GM13977 (cell line): ENCODE data around the gene CYTH2.

Experiments
- DNase-seq: peaks from one replicate; pipeline ENCODE4 v3.0.0; 2012; ENCODE audit warnings: low spot score
- in situ Hi-C: fragments of 300-500 bp; cut with MboI; formaldehyde crosslinking; loops from one replicate; pipeline ENCODE4 v1.12.0; 2022; ENCODE audit warnings: low sequenced_read_pairs, low pct_unique_long_range_greater_than_20kb, mixed read lengths, inconsistent platforms; ENCODE audit not compliant: unreplicated experiment
- TF ChIP-seq, protein P1 (sequence below): IDR thresholded peaks from 2 replicates; pipeline ENCODE4 v1.5.1; 2012; ENCODE audit warnings: mild to moderate bottlenecking, control low read depth; ENCODE audit not compliant: insufficient read depth; ENCODE audit errors: extremely low read depth, missing control alignments

The CYTH2 gene

GRCh38 chr19:48507911-48508439 lies 38.8 kb downstream of the CYTH2 start:
- TF ChIP-seq, protein P1, sequence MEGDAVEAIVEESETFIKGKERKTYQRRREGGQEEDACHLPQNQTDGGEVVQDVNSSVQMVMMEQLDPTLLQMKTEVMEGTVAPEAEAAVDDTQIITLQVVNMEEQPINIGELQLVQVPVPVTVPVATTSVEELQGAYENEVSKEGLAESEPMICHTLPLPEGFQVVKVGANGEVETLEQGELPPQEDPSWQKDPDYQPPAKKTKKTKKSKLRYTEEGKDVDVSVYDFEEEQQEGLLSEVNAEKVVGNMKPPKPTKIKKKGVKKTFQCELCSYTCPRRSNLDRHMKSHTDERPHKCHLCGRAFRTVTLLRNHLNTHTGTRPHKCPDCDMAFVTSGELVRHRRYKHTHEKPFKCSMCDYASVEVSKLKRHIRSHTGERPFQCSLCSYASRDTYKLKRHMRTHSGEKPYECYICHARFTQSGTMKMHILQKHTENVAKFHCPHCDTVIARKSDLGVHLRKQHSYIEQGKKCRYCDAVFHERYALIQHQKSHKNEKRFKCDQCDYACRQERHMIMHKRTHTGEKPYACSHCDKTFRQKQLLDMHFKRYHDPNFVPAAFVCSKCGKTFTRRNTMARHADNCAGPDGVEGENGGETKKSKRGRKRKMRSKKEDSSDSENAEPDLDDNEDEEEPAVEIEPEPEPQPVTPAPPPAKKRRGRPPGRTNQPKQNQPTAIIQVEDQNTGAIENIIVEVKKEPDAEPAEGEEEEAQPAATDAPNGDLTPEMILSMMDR = no peak
- no peak for DNase-seq
- in situ Hi-C loops = loop anchor here (5.0 kb wide), 1 partner anchor 79 kb away; no protein-coding TSS in a partner anchor

DNA sequence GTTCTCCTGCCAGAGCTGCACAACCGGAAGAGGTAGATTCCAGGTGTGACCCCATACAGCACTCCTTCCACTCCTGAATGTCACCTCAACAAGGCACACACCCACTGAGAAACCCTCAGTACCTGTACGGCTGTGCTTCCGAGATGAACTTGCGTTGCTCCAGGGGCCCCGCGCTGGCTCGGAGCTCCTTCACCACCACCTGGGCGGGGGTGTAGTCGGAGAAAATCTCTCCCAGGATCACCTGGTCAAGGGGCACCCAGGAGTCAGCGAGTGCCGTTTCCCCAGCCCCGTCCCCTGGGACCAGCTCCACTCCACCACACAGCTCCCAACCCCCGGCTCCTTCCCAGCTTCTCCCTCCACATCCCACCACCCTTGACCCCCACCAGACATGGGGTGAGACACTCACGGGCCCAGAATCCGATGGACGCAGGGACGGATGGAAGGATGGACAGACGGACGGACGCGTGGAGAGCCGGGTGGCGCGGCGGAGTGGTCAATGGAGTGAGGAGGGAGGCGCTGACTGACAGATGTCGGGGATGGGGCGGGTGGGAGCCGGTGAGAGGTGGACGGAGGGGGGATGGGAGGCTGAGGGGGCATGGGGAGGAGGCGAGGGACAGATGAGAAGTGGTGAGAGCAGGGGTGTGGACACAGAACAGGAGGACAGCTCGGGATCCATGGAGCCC lies 39.7 kb downstream of the CYTH2 start:
- in situ Hi-C loops = loop anchor here (5.0 kb wide), 1 partner anchor 78 kb away; no protein-coding TSS in a partner anchor
- DNase-seq = no peak
- TF ChIP-seq, protein P1 = no peak

GRCh38 chr19:48509467-48510194 lies 40.5 kb downstream of the CYTH2 start:
- in situ Hi-C loops = loop anchor here (5.0 kb wide), 1 partner anchor 78 kb away; no protein-coding TSS in a partner anchor
- TF ChIP-seq, protein P1 = no peak
- DNase-seq = peak; percentile 33

DNA sequence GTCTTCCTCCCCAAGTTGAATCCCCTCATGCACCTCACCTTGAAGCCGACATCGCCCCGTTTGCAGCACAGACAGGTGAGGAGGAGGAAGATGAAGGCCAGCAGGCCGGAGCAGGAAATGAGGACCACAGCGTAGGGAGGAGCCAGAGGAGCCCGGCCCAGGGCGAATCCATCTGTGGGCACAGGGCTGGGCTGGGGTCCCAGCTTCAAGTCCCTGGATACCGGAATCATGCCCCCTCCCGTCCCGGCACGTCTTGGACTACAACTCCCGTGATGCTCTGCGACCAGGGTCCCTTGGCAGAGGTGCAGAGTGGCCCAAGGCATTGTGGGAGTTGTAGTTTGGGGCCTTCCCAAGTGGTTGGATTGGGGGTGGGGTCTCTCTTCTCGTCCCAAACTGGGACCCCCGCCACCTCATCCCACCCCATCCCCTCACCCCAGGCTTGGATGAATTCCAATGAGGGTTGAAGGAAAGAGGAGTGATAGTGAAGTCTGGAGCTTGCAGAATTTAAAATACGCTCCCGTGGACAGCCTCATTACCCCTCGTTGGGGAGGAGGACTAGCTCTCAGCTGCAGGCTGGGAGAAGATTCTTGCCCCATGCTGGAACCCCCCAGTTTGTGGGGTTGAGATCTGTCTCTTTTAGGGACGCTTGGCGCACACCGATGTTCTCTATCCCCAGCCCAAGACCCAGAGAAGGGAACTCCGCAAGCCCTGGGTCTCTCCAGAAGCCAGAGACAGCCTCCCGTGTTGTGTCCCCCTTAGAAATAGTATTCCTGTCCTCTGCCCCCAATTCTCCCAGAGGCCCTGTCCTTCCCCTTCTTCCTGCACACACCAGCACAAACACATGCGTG lies 41.5 kb downstream of the CYTH2 start:
- DNase-seq = peak; percentile 78
- TF ChIP-seq, protein P1 = no peak
- in situ Hi-C loops = no loop called here

DNA sequence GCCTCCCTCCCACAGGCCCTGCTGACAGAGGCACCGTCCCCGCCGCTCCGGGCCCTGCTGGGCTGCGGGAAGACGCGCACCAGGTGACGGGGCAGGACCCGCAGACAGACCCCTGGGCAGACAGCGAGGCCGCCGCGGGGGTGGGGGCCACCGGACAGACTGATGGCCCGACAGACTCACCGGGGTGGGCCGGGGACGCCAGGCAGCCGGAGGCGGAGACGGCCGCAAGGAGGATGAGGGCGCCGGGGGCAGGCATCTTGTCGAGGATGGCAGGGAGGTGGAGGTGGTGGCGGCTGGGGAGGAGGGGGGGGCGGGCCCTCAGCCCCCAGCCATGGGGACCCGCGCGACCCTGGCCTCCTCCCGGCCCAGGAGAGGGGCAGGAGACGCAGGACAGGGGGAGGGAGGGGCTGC lies 42.2 kb downstream of the CYTH2 start:
- in situ Hi-C loops = no loop called here
- TF ChIP-seq, protein P1 = no peak
- DNase-seq = no peak

DNA sequence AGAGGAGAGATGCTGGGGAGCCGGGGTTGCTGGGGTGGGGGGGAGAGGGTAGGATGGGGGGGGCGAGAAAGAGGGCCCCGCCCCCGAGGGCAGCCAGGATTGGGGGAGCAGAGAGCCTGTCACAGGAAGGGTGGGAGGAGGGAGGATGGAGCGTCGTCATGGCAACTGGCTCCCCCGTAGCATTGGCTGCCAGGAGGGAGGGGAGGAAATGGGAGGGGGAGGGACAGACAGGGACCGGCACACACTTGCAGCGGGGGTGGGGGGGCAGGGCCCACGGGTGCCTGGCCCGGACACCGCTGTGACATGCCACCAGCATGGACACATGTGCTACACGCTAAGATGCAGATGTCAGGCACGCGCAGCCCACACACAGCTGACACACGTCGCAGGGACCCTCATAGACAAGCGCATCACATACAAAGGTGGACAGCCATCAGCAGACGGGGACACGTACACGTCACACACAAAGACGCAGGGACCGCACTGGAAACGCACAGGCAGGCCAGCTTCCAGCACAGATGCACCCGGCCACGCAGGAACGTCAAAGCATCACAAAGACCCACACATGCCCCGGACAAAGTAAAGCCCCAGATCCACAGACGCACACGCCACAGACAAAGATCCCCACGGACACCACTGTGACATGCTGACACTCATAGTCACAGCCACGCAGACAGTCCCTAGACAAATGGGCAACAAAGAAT lies 42.8 kb downstream of the CYTH2 start, which contains the start of gene LMTK3:
Gene LMTK3 (minus strand): TSS at position 36 of the 704 bp plus-strand sequence. CDS start 259 bp downstream, outside the sequence.
- DNase-seq = peak; percentile 78
- TF ChIP-seq, protein P1 = no peak
- in situ Hi-C loops = no loop called here
